HFFc6 (cell line): ENCODE results near the gene TBX20. TPM values are rescaled to one million over a fixed set of nuclear protein-coding genes. Genes with fewer than 3 reads are reported as not detected.
"Not testable (repeated sequence)": the region's sequence is repeated elsewhere in the genome, so short reads cannot be mapped to it uniquely, and the experiment has no call there.

Experiments used
- DNase-seq: peaks from one replicate; pipeline ENCODE4 v3.0.0-alpha.2; 2018
- H3K27ac Mint-ChIP-seq: 2 replicates; pipeline ENCODE4 v1.8.0; 2020; ENCODE audit warnings: mild to moderate bottlenecking, mixed read lengths
- H3K27me3 Mint-ChIP-seq: 2 replicates; pipeline ENCODE4 v1.8.0; 2021; ENCODE audit warnings: mild to moderate bottlenecking, moderate library complexity, mixed read lengths; ENCODE audit not compliant: insufficient read depth
- H3K36me3 Mint-ChIP-seq: 2 replicates; pipeline ENCODE4 v1.8.0; 2021; ENCODE audit warnings: low read depth, mixed read lengths
- H3K4me1 Mint-ChIP-seq: 2 replicates; pipeline ENCODE4 v1.8.0; 2020; ENCODE audit warnings: low read depth, mixed read lengths
- H3K4me3 Mint-ChIP-seq: 2 replicates; pipeline ENCODE4 v1.8.0; 2020; ENCODE audit warnings: mild to moderate bottlenecking, moderate library complexity, mixed read lengths
- H3K9me3 Mint-ChIP-seq: 2 replicates; pipeline ENCODE4 v1.8.0; 2020; ENCODE audit warnings: mild to moderate bottlenecking, mixed read lengths
- CTCF ChIP-seq: fragments of 200-600 bp; sonication (generic); IDR thresholded peaks from 2 replicates; pipeline ENCODE4 v1.5.0; 2021; ENCODE audit warnings: antibody characterized with exemption, mild to moderate bottlenecking
- total RNA-seq, 6 experiments: library from RNA; stranded (reverse); fragmentation: NEBNext Ultra II Directional; extraction: Animal tissue kit (Norgen Biotek cat#: 25700); gene quantifications; 2 replicates in 1 of 6; 3 replicates in 5 of 6; pipeline ENCODE4 v1.2.3, GENCODE V29; 2021

Gene TBX20
- total RNA-seq, 6 experiments from 2014 or later: not detected

- Mint-ChIP-seq H3K27me3 (peaks cover 16% of the 10 kb centered on the region), H3K9me3 (no peaks in the 10 kb centered on the region), H3K4me1 (peaks cover 9% of the 10 kb centered on the region; the same call in 1 of the 2 replicates), H3K4me3 (peak overlapping the region; percentile 82), H3K27ac (no peak overlapping the region), H3K36me3 (no peaks in the 10 kb centered on the region)
- no peak for TF ChIP-seq CTCF
- no peak for DNase-seq
These were observed 67.8 kb downstream of the TBX20 start for GRCh38 chr7:35185908-35186731.

GRCh38 chr7:35185578-35185907 lies 68.4 kb downstream of the TBX20 start:
- H3K4me3 Mint-ChIP-seq: peak overlapping the region; percentile 55; the same call in 1 of the 2 replicates
- not testable (repeated sequence) for H3K4me1 Mint-ChIP-seq, H3K9me3 Mint-ChIP-seq, H3K27ac Mint-ChIP-seq, H3K36me3 Mint-ChIP-seq, DNase-seq
- H3K27me3 Mint-ChIP-seq: peaks cover 16% of the 10 kb centered on the region

GRCh38 chr7:35184961-35185360 lies 68.9 kb downstream of the TBX20 start:
- peaks cover 16% of the 10 kb centered on the region for H3K27me3 Mint-ChIP-seq
- not testable (repeated sequence) for H3K27ac Mint-ChIP-seq, H3K4me1 Mint-ChIP-seq, DNase-seq, H3K9me3 Mint-ChIP-seq, H3K36me3 Mint-ChIP-seq
- H3K4me3 Mint-ChIP-seq: peak overlapping the region; percentile 55; the same call in 1 of the 2 replicates

- DNase-seq, H3K4me1 Mint-ChIP-seq, H3K4me3 Mint-ChIP-seq, H3K9me3 Mint-ChIP-seq, H3K36me3 Mint-ChIP-seq, H3K27ac Mint-ChIP-seq: not testable (repeated sequence)
- H3K27me3 Mint-ChIP-seq: peaks cover 16% of the 10 kb centered on the region
These were observed 69.9 kb downstream of the TBX20 start for GRCh38 chr7:35183873-35184503.

- H3K36me3 Mint-ChIP-seq, DNase-seq, H3K27ac Mint-ChIP-seq, H3K9me3 Mint-ChIP-seq, H3K27me3 Mint-ChIP-seq, H3K4me3 Mint-ChIP-seq, H3K4me1 Mint-ChIP-seq: not testable (repeated sequence)
These were observed 73.2 kb downstream of the TBX20 start for GRCh38 chr7:35180665-35181064.

GRCh38 chr7:35173176-35173575 lies 80.7 kb downstream of the TBX20 start:
- not testable (repeated sequence) for DNase-seq, H3K4me1 Mint-ChIP-seq, H3K27me3 Mint-ChIP-seq, H3K9me3 Mint-ChIP-seq, H3K36me3 Mint-ChIP-seq, H3K4me3 Mint-ChIP-seq, H3K27ac Mint-ChIP-seq

GRCh38 chr7:35172131-35172530 lies 81.8 kb downstream of the TBX20 start:
- not testable (repeated sequence) for H3K27ac Mint-ChIP-seq, H3K36me3 Mint-ChIP-seq, DNase-seq, H3K27me3 Mint-ChIP-seq, H3K4me3 Mint-ChIP-seq, H3K4me1 Mint-ChIP-seq, H3K9me3 Mint-ChIP-seq

- H3K36me3 Mint-ChIP-seq, H3K9me3 Mint-ChIP-seq, H3K27me3 Mint-ChIP-seq, H3K27ac Mint-ChIP-seq, DNase-seq: not testable (repeated sequence)
- H3K4me3 Mint-ChIP-seq: peak overlapping the region; percentile 36; the same call in 1 of the 2 replicates
- H3K4me1 Mint-ChIP-seq: peaks cover 18% of the 10 kb centered on the region
These were observed 86.2 kb downstream of the TBX20 start for GRCh38 chr7:35167658-35168057.

GRCh38 chr7:35167158-35167557 lies 86.7 kb downstream of the TBX20 start:
- not testable (repeated sequence) for H3K9me3 Mint-ChIP-seq, H3K27ac Mint-ChIP-seq, H3K36me3 Mint-ChIP-seq, H3K27me3 Mint-ChIP-seq, H3K4me3 Mint-ChIP-seq
- peak; percentile 74 for DNase-seq
- H3K4me1 Mint-ChIP-seq: peaks cover 18% of the 10 kb centered on the region

GRCh38 chr7:35161059-35161740 lies 92.7 kb downstream of the TBX20 start:
- H3K4me3 Mint-ChIP-seq, H3K9me3 Mint-ChIP-seq, DNase-seq, H3K27me3 Mint-ChIP-seq, H3K27ac Mint-ChIP-seq, H3K4me1 Mint-ChIP-seq, H3K36me3 Mint-ChIP-seq: not testable (repeated sequence)
